WTC11 (cell line): ENCODE results near the gene PRKCE. TPM values are rescaled to one million over a fixed set of nuclear protein-coding genes. Genes with fewer than 3 reads are reported as not detected.

Source experiments
- ATAC-seq: fragments of 200-7000 bp; cut with Tn5 transposase; 2 replicates; pipeline ENCODE4 v1.10.0; 2021; ENCODE audit warnings: mild to moderate bottlenecking, moderate library complexity
- CTCF ChIA-PET: fragments of 300-600 bp; sonication (Branson Sonifier 250); formaldehyde crosslinking; loops from one replicate; lab custom pipeline; 2021; ENCODE audit warnings: antibody characterized with exemption; lab: Charles Lee
- POLR2A ChIA-PET: fragments of 350-600 bp; sonication (Branson Sonifier 250); formaldehyde crosslinking; loops from one replicate; lab custom pipeline; 2021; ENCODE audit warnings: antibody characterized with exemption; lab: Charles Lee
- DNase-seq: peaks from one replicate; pipeline ENCODE4 v3.0.0; 2021; ENCODE audit warnings: low spot score
- H3K27ac Mint-ChIP-seq: 2 replicates; pipeline ENCODE4 v1.8.0; 2021; ENCODE audit warnings: mixed read lengths
- H3K27me3 Mint-ChIP-seq: 2 replicates; pipeline ENCODE4 v1.8.0; 2021; ENCODE audit warnings: low read depth, mild to moderate bottlenecking, moderate library complexity, mixed read lengths
- H3K36me3 Mint-ChIP-seq: 2 replicates; pipeline ENCODE4 v1.8.0; 2021; ENCODE audit warnings: mixed read lengths
- H3K4me1 Mint-ChIP-seq: 2 replicates; pipeline ENCODE4 v1.8.0; 2022; ENCODE audit warnings: mixed read lengths
- H3K4me3 Mint-ChIP-seq: 2 replicates; pipeline ENCODE4 v1.8.0; 2021; ENCODE audit warnings: mild to moderate bottlenecking, moderate library complexity, mixed read lengths
- H3K9me3 Mint-ChIP-seq: 2 replicates; pipeline ENCODE4 v1.8.0; 2021; ENCODE audit warnings: mixed read lengths
- AFF4 ChIP-seq: sonication (generic); formaldehyde crosslinking; IDR thresholded peaks from 2 replicates; pipeline ENCODE4 v1.8.1; 2023; ENCODE audit warnings: mild to moderate bottlenecking, missing genetic modification reagents, borderline replicate concordance
- ATF3 ChIP-seq: sonication (generic); formaldehyde crosslinking; conservative IDR thresholded peaks from 2 replicates; pipeline ENCODE4 v1.8.1; 2022; ENCODE audit warnings: mild to moderate bottlenecking, missing genetic modification reagents
- ATF6 ChIP-seq: sonication (generic); formaldehyde crosslinking; IDR thresholded peaks from 2 replicates; pipeline ENCODE4 v1.8.1; 2023; ENCODE audit warnings: mild to moderate bottlenecking, missing genetic modification reagents
- CBFB ChIP-seq: sonication (generic); formaldehyde crosslinking; IDR thresholded peaks from 2 replicates; pipeline ENCODE4 v1.8.1; 2022; ENCODE audit warnings: mild to moderate bottlenecking, low read depth, missing genetic modification reagents
- CDX4 ChIP-seq: fragments of 250-450 bp; sonication (Bioruptor Pico); IDR thresholded peaks from 2 replicates; pipeline ENCODE4 v1.9.0; 2021; ENCODE audit warnings: moderate library complexity, mild to moderate bottlenecking, inconsistent platforms, borderline replicate concordance
- GABPB1 ChIP-seq: sonication (generic); formaldehyde crosslinking; IDR thresholded peaks from 2 replicates; pipeline ENCODE4 v1.8.1; 2023; ENCODE audit warnings: mild to moderate bottlenecking, missing genetic modification reagents
- GTF2I ChIP-seq: fragments of 250-450 bp; sonication (Bioruptor Pico); conservative IDR thresholded peaks from 2 replicates; pipeline ENCODE4 v1.4.0; 2021; ENCODE audit warnings: mild to moderate bottlenecking
- HMGXB4 ChIP-seq: sonication (generic); formaldehyde crosslinking; IDR thresholded peaks from 2 replicates; pipeline ENCODE4 v1.8.1; 2023; ENCODE audit warnings: mild to moderate bottlenecking, moderate library complexity, missing genetic modification reagents
- IRF2 ChIP-seq: sonication (generic); formaldehyde crosslinking; IDR thresholded peaks from 2 replicates; pipeline ENCODE4 v1.8.0; 2022; ENCODE audit warnings: low read depth, missing genetic modification reagents, borderline replicate concordance
- NR1H2 ChIP-seq: sonication (generic); formaldehyde crosslinking; IDR thresholded peaks from 2 replicates; pipeline ENCODE4 v1.9.0; 2021; ENCODE audit warnings: mild to moderate bottlenecking, moderate library complexity, missing genetic modification reagents
- PREB ChIP-seq: sonication (generic); formaldehyde crosslinking; IDR thresholded peaks from 2 replicates; pipeline ENCODE4 v1.8.1; 2022; ENCODE audit warnings: mild to moderate bottlenecking, missing genetic modification reagents, moderate library complexity, borderline replicate concordance
- PRRX2 ChIP-seq: fragments of 250-450 bp; sonication (Bioruptor Pico); IDR thresholded peaks from 2 replicates; pipeline ENCODE4 v1.8.0; 2021; ENCODE audit warnings: mild to moderate bottlenecking
- USF2 ChIP-seq: sonication (generic); formaldehyde crosslinking; IDR thresholded peaks from 2 replicates; pipeline ENCODE4 v1.8.1; 2023; ENCODE audit warnings: mild to moderate bottlenecking, missing genetic modification reagents, moderate library complexity
- ZNF232 ChIP-seq: sonication (generic); formaldehyde crosslinking; IDR thresholded peaks from 2 replicates; pipeline ENCODE4 v1.8.0; 2022; ENCODE audit warnings: mild to moderate bottlenecking, missing genetic modification reagents
- ZNF423 ChIP-seq: fragments of 250-450 bp; sonication (Bioruptor Pico); IDR thresholded peaks from 2 replicates; pipeline ENCODE4 v2.1.2; 2022; ENCODE audit warnings: mild to moderate bottlenecking, moderate library complexity
- ZNF425 ChIP-seq: fragments of 250-450 bp; sonication (Bioruptor Pico); conservative IDR thresholded peaks from 2 replicates; pipeline ENCODE4 v1.9.0; 2021; ENCODE audit warnings: mild to moderate bottlenecking
- ZNF512 ChIP-seq: sonication (generic); formaldehyde crosslinking; IDR thresholded peaks from 2 replicates; pipeline ENCODE4 v1.8.1; 2022; ENCODE audit warnings: missing genetic modification reagents, borderline replicate concordance
- ZNF671 ChIP-seq: fragments of 250-450 bp; sonication (Bioruptor Pico); IDR thresholded peaks from 2 replicates; pipeline ENCODE4 v1.8.0; 2021; ENCODE audit warnings: mild to moderate bottlenecking
- total RNA-seq: library from RNA; stranded (reverse); gene quantifications from 3 replicates; pipeline ENCODE4 v1.2.3, GENCODE V29; 2021

The PRKCE gene
- total RNA-seq, 1 experiment from 2014 or later, result 5.8 TPM

GRCh38 chr2:45684756-45685155 is 33.3 kb downstream of the PRKCE start:
- H3K27me3 Mint-ChIP-seq, result no peaks in the 10 kb centered on the region
- no peaks in the 10 kb centered on the region for H3K36me3 Mint-ChIP-seq
- ChIA-PET POLR2A (no interaction called here), CTCF (interaction anchor here (0.9 kb wide), 1 partner anchor 45 kb away, joined by 3 read pairs; no protein-coding TSS in a partner anchor)
- ATAC-seq (no peak), DNase-seq (no peak)
- H3K4me3 Mint-ChIP-seq, result no peak overlapping the region
- peaks cover 9% of the 10 kb centered on the region for H3K4me1 Mint-ChIP-seq
- no peak for TF ChIP-seq PREB (CRISPR knock-in tag)
- no peak for TF ChIP-seq IRF2 (CRISPR knock-in tag)
- no peak for TF ChIP-seq AFF4 (CRISPR knock-in tag)
- TF ChIP-seq CBFB, result no peak
- no peak for TF ChIP-seq ZNF512 (CRISPR knock-in tag)
- TF ChIP-seq GABPB1 (CRISPR knock-in tag), result no peak
- no peak for TF ChIP-seq ZNF671 (CRISPR knock-in tag)
- no peak for TF ChIP-seq PRRX2 (CRISPR knock-in tag)
- no peak for TF ChIP-seq USF2 (CRISPR knock-in tag)
- no peak for TF ChIP-seq ATF6 (CRISPR knock-in tag)
- no peak for TF ChIP-seq GTF2I (CRISPR knock-in tag)
- TF ChIP-seq ZNF425 (CRISPR knock-in tag), result no peak
- TF ChIP-seq ZNF423, result no peak
- no peaks in the 10 kb centered on the region for H3K9me3 Mint-ChIP-seq
- H3K27ac Mint-ChIP-seq, result no peak overlapping the region

- no peaks in the 10 kb centered on the region for H3K9me3 Mint-ChIP-seq
- H3K27me3 Mint-ChIP-seq, result no peaks in the 10 kb centered on the region
- peaks cover 9% of the 10 kb centered on the region for H3K4me1 Mint-ChIP-seq
- no peak for DNase-seq
- no peaks in the 10 kb centered on the region for H3K36me3 Mint-ChIP-seq
- no peak overlapping the region for H3K27ac Mint-ChIP-seq
- H3K4me3 Mint-ChIP-seq, result no peak overlapping the region
- POLR2A ChIA-PET, result no interaction called here
- TF ChIP-seq NR1H2 (CRISPR knock-in tag) (no peak), CBFB (no peak), CDX4 (CRISPR knock-in tag) (no peak), HMGXB4 (CRISPR knock-in tag) (no peak), ATF3 (no peak), ZNF232 (CRISPR knock-in tag) (no peak)
- TF ChIP-seq, all 79 proteins: peak for 0
- no peak for ATAC-seq
- CTCF ChIA-PET, result interaction anchor here (0.9 kb wide), 1 partner anchor 44 kb away, joined by 3 read pairs; no protein-coding TSS in a partner anchor
These were observed 33.8 kb downstream of the PRKCE start for GRCh38 chr2:45685260-45685659.
